ENCODE results near the gene TRABD2A. TPM values are rescaled to one million over a fixed set of nuclear protein-coding genes. Genes with fewer than 3 reads are reported as not detected.

TRABD2A gene
- polyA plus RNA-seq, 1 donor (not counting 4 experiments of a cell fraction or from before 2014, with no cell fraction given), result 0.54 TPM

GRCh38 chr2:84905181-84906107, 24.6 kb upstream of the TRABD2A start, which contains the start of gene TMSB10:
Gene TMSB10 (plus strand): TSS chr2:84905656.
- no peak for DNase-seq (ENCODE audit: low read depth, low spot score)
- Histone ChIP-seq H3K4me1 (ENCODE audit: control insufficient read depth, extremely low read depth, insufficient read depth, low read length) (peaks cover 5% of the 10 kb centered on the region), H3K27ac (ENCODE audit: control insufficient read depth, insufficient read depth, low read length) (peak within 1 kb of the TSS; percentile 91), H3K9me3 (ENCODE audit: control insufficient read depth, low read depth, low read length) (no peaks in the 10 kb centered on the region), H3K79me2 (ENCODE audit: control insufficient read depth, insufficient read depth, low read length) (peaks cover 12% of the 10 kb centered on the region), H4K20me1 (ENCODE audit: control insufficient read depth, extremely low read depth, insufficient read depth, low read length) (no peaks in the 10 kb centered on the region), H3K36me3 (ENCODE audit: control insufficient read depth in 2 of 2, extremely low read depth in 1 of 2, insufficient read depth in 2 of 2, low read length in 2 of 2) (peaks cover 7 to 9% of the 10 kb centered on the region in 2 experiments), H2AFZ (ENCODE audit: control insufficient read depth, low read length) (peak within 1 kb of the TSS; percentile 79), H3K4me2 (ENCODE audit: control insufficient read depth, extremely low read depth, insufficient read depth, low read depth, low read length) (peak within 1 kb of the TSS; percentile 83), H3K27me3 (ENCODE audit: control insufficient read depth, extremely low read depth, insufficient read depth, low read length) (no peaks in the 10 kb centered on the region), H3K4me3 (ENCODE audit: control insufficient read depth in 2 of 3, extremely low read depth in 1 of 3, insufficient read depth in 2 of 3, low read depth in 1 of 3, low read length in 3 of 3) (peak within 1 kb of the TSS; percentile 80 to 93 (median 89)), H3K9ac (ENCODE audit: control insufficient read depth, extremely low read depth, insufficient read depth, low read length) (peak within 1 kb of the TSS; percentile 95), H3K9me1 (ENCODE audit: control insufficient read depth, extremely low read depth, insufficient read depth, low read length) (no peaks in the 10 kb centered on the region)
- dilution Hi-C loops (cut with MboI; ENCODE audit: extremely low pct_ligation_motif_present, low sequenced_read_pairs), result no loop called here
- no peak for FAIRE-seq
- no peak for TF ChIP-seq CTCF (optimal IDR thresholded peaks at IDR 0.05 in 1 of 3, IDR thresholded peaks at IDR 0.05 in 1 of 3, conservative IDR thresholded peaks at IDR 0.05 in 1 of 3; ENCODE audit: extremely low read depth in 1 of 3, insufficient read depth in 2 of 3, low read length in 3 of 3)
- no peak for TF ChIP-seq EZH2 (IDR thresholded peaks at IDR 0.05; ENCODE audit: low read length)

- Histone ChIP-seq H3K36me3 (ENCODE audit: control insufficient read depth in 2 of 2, extremely low read depth in 1 of 2, insufficient read depth in 2 of 2, low read length in 2 of 2) (peaks cover 7 to 9% of the 10 kb centered on the region in 2 experiments), H3K4me1 (ENCODE audit: control insufficient read depth, extremely low read depth, insufficient read depth, low read length) (peaks cover 5% of the 10 kb centered on the region), H2AFZ (ENCODE audit: control insufficient read depth, low read length) (peak overlapping the region; percentile 4), H3K27me3 (ENCODE audit: control insufficient read depth, extremely low read depth, insufficient read depth, low read length) (no peaks in the 10 kb centered on the region), H3K79me2 (ENCODE audit: control insufficient read depth, insufficient read depth, low read length) (peaks cover 12% of the 10 kb centered on the region), H3K4me2 (ENCODE audit: control insufficient read depth, extremely low read depth, insufficient read depth, low read depth, low read length) (peak overlapping the region; percentile 77), H3K9me1 (ENCODE audit: control insufficient read depth, extremely low read depth, insufficient read depth, low read length) (no peaks in the 10 kb centered on the region), H3K4me3 (ENCODE audit: control insufficient read depth in 2 of 3, extremely low read depth in 1 of 3, insufficient read depth in 2 of 3, low read depth in 1 of 3, low read length in 3 of 3) (peak overlapping the region; percentile 78 to 93 (median 89)), H4K20me1 (ENCODE audit: control insufficient read depth, extremely low read depth, insufficient read depth, low read length) (no peaks in the 10 kb centered on the region), H3K9me3 (ENCODE audit: control insufficient read depth, low read depth, low read length) (no peaks in the 10 kb centered on the region), H3K9ac (ENCODE audit: control insufficient read depth, extremely low read depth, insufficient read depth, low read length) (peak overlapping the region; percentile 95), H3K27ac (ENCODE audit: control insufficient read depth, insufficient read depth, low read length) (peak overlapping the region; percentile 74)
- DNase-seq (ENCODE audit: low read depth, low spot score) (no peak), FAIRE-seq (no peak)
- TF ChIP-seq EZH2 (IDR thresholded peaks at IDR 0.05; ENCODE audit: low read length) (no peak), CTCF (optimal IDR thresholded peaks at IDR 0.05 in 1 of 3, IDR thresholded peaks at IDR 0.05 in 1 of 3, conservative IDR thresholded peaks at IDR 0.05 in 1 of 3; ENCODE audit: extremely low read depth in 1 of 3, insufficient read depth in 2 of 3, low read length in 3 of 3) (no peak)
- dilution Hi-C loops (cut with MboI; ENCODE audit: extremely low pct_ligation_motif_present, low sequenced_read_pairs), result no loop called here
These were observed 23.9 kb upstream of the TRABD2A start for GRCh38 chr2:84904717-84905174.

Data from keratinocyte (primary cell).